Chondrocyte (in vitro differentiated cells): ENCODE data around the gene CATSPERD. TPM values are rescaled to one million over a fixed set of nuclear protein-coding genes. Genes with fewer than 3 reads are reported as not detected.
A peak's percentile ranks its signal among the peaks of the same experiment; 100 is the strongest.

Experiments used
- DNase-seq: peaks from one replicate; pipeline ENCODE4 v3.0.0; 2021; ENCODE audit warnings: mixed read lengths, low spot score
- H3K27ac Mint-ChIP-seq: one replicate; pipeline ENCODE4 v1.8.0; 2021; ENCODE audit warnings: mild to moderate bottlenecking, moderate library complexity, mixed read lengths; ENCODE audit not compliant: unreplicated experiment
- H3K27me3 Mint-ChIP-seq: 2 replicates; pipeline ENCODE4 v1.8.0; 2021; ENCODE audit warnings: low read depth, mixed read lengths
- H3K36me3 Mint-ChIP-seq: 2 replicates; pipeline ENCODE4 v1.8.0; 2021; ENCODE audit warnings: low read depth, mixed read lengths
- H3K4me1 Mint-ChIP-seq: 2 replicates; pipeline ENCODE4 v1.8.0; 2021; ENCODE audit warnings: low read depth, mild to moderate bottlenecking, mixed read lengths
- H3K4me3 Mint-ChIP-seq: one replicate; pipeline ENCODE4 v1.8.0; 2021; ENCODE audit warnings: mild to moderate bottlenecking, moderate library complexity, mixed read lengths; ENCODE audit not compliant: unreplicated experiment
- H3K9me3 Mint-ChIP-seq: 2 replicates; pipeline ENCODE4 v1.8.0; 2021; ENCODE audit warnings: low read depth, mixed read lengths
- CTCF ChIP-seq: fragments of 200-600 bp; sonication (generic); IDR thresholded peaks from 2 replicates; pipeline ENCODE4 v1.5.0; 2021; ENCODE audit warnings: antibody characterized with exemption, mild to moderate bottlenecking, moderate library complexity
- total RNA-seq: library from RNA; stranded (reverse); gene quantifications from 3 replicates; pipeline ENCODE4 v1.2.1, GENCODE V29; 2021

Gene CATSPERD
- total RNA-seq, 1 donor from 2014 or later, result not detected

GRCh38 chr19:5785423-5785822, 65.0 kb downstream of the CATSPERD start:
- DNase-seq, result no peak
- no peak overlapping the region for H3K4me3 Mint-ChIP-seq
- no peak for TF ChIP-seq CTCF
- peaks cover 5% of the 10 kb centered on the region for H3K4me1 Mint-ChIP-seq
- H3K9me3 Mint-ChIP-seq, result no peaks in the 10 kb centered on the region
- H3K36me3 Mint-ChIP-seq, result peaks cover 16% of the 10 kb centered on the region
- no peak overlapping the region for H3K27ac Mint-ChIP-seq
- H3K27me3 Mint-ChIP-seq, result no peaks in the 10 kb centered on the region

- H3K9me3 Mint-ChIP-seq, result no peaks in the 10 kb centered on the region
Measured at GRCh38 chr19:5786593-5787408, 66.4 kb downstream of the CATSPERD start.

GRCh38 chr19:5787409-5788182, 67.2 kb downstream of the CATSPERD start:
- Mint-ChIP-seq H3K27me3 (no peaks in the 10 kb centered on the region), H3K4me1 (peaks cover 10% of the 10 kb centered on the region), H3K27ac (no peak overlapping the region), H3K36me3 (peaks cover 16% of the 10 kb centered on the region), H3K9me3 (no peaks in the 10 kb centered on the region), H3K4me3 (no peak overlapping the region)
- TF ChIP-seq CTCF, result no peak
- DNase-seq, result no peak

More at GRCh38 chr19:5786593-5787408, 66.4 kb downstream of the CATSPERD start:
- no peaks in the 10 kb centered on the region for H3K27me3 Mint-ChIP-seq
- peaks cover 10% of the 10 kb centered on the region for H3K4me1 Mint-ChIP-seq
- TF ChIP-seq CTCF, result no peak
- no peak overlapping the region for H3K27ac Mint-ChIP-seq
- H3K36me3 Mint-ChIP-seq, result peaks cover 16% of the 10 kb centered on the region
- no peak for DNase-seq
- no peak overlapping the region for H3K4me3 Mint-ChIP-seq

- Mint-ChIP-seq H3K27me3 (no peaks in the 10 kb centered on the region), H3K36me3 (peaks cover 16% of the 10 kb centered on the region), H3K4me1 (peaks cover 10% of the 10 kb centered on the region), H3K9me3 (no peaks in the 10 kb centered on the region), H3K4me3 (no peak overlapping the region), H3K27ac (no peak overlapping the region)
- no peak for TF ChIP-seq CTCF
- DNase-seq, result no peak
Measured at GRCh38 chr19:5788422-5788821, 68.0 kb downstream of the CATSPERD start.

GRCh38 chr19:5789351-5789761, 68.9 kb downstream of the CATSPERD start:
- peak overlapping the region; percentile 12 for H3K4me3 Mint-ChIP-seq
- H3K27me3 Mint-ChIP-seq, result no peaks in the 10 kb centered on the region
- DNase-seq, result no peak
- H3K36me3 Mint-ChIP-seq, result peaks cover 16% of the 10 kb centered on the region
- no peak for TF ChIP-seq CTCF
- H3K4me1 Mint-ChIP-seq, result peaks cover 10% of the 10 kb centered on the region
- no peaks in the 10 kb centered on the region for H3K9me3 Mint-ChIP-seq
- no peak overlapping the region for H3K27ac Mint-ChIP-seq
